HG02678 (cell line): ENCODE results near the gene ARL2.
A peak's percentile ranks its signal among the peaks of the same experiment; 100 is the strongest.
"Not testable (repeated sequence)": the region's sequence is repeated elsewhere in the genome, so short reads cannot be mapped to it uniquely, and the experiment has no call there.

ENCODE experiments used
- ATAC-seq: cut with Tn5 transposase; IDR thresholded peaks from one replicate; pipeline ENCODE4 v1.9.1; 2021; ENCODE audit warnings: mild to moderate bottlenecking, moderate library complexity; ENCODE audit not compliant: unreplicated experiment

ARL2 gene

DNA sequence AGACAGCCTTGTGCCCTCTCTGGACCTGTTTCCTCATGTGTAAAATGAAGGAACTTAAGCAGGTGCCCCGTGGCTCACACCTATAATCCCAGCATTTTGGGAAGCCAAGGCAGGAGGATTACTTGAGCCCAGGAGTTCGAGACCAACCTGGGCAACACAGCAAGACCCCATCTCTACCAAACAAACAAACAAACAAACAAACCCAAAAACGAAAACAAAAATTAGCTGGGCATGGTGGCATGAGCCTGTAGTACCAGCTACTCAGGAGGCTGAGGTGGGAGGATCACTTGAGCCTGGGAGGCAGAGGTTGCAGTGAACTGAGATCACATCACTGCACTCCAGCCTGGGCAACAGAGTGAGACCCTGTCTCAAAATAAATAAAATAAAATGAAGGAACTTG is 10.0 kb upstream of the ARL2 start:
- not testable (repeated sequence) for ATAC-seq

DNA sequence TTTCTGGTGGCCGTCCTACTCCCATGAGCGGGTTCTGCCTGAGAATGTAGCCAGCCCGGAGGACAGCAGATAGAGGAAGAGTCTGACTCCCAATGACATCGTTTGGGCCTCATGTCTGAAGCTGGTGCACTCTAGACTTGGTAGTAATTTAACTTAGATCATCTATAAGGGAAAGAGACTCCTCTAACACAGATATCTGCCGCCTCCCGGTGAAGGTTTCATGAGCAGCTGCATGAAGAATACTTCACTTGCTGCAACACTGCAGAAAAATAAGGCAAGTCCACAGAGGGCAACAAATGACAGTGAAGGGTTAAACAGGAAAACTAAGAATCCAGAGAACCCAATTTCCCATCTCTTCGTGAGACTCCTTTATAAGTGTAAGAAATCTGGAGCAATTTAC is 5.9 kb upstream of the ARL2 start:
- no peak for ATAC-seq

DNA sequence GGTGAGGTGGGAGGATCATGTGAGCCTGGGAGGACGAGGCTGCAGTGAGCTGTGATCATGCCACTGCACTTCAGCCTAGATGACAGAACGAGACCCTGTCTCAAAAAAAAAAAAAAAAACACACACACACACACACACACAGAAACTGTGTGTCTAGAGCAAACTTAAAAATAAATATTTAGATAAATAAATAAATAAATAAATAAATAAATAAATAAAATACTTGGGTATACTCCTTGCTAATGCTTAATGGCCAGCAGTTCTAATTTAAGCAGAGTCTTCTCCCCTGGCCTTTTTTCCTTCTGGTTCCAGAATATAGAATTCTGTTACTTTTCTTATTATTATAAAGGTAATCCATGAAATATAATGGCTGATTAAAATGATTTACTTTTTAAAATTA is 5.1 kb upstream of the ARL2 start:
- ATAC-seq: no peak

DNA sequence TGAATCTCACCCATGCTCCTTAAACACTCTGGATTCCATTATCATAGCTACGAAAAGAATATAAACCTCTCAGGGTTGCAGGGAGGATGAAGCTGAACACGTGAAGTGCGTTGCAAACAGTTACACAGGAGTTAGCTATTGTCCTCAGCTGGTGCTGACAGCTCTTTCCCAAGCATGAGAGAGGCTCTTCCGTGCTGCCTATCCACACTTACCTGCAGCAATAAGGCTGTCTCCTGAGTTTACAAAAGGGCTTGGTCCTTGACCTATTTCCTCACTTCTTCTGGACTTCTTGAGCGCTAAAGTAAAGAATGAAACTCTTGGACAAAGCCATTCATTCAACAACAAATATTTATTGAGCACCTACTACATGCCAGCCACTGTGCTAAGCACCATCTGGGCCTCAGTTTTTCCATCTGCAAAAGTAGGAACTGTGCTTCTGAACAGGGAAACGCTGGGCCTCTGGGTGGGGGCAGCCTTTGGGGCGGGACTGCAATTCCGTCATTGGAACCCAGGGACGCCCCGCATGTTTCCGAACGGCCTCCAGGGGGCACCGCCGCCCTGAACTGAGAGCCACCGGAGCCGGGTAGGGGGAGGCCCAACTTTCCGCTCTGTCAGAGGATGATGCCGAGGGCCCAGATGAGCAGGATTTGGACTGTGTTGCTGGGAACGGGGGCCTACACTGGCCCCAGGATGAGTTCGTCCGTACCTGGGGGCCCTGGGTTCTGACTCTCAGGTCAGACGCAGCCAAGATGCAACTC is 651 bp upstream of the ARL2 start:
- peak; percentile 70 for ATAC-seq

DNA sequence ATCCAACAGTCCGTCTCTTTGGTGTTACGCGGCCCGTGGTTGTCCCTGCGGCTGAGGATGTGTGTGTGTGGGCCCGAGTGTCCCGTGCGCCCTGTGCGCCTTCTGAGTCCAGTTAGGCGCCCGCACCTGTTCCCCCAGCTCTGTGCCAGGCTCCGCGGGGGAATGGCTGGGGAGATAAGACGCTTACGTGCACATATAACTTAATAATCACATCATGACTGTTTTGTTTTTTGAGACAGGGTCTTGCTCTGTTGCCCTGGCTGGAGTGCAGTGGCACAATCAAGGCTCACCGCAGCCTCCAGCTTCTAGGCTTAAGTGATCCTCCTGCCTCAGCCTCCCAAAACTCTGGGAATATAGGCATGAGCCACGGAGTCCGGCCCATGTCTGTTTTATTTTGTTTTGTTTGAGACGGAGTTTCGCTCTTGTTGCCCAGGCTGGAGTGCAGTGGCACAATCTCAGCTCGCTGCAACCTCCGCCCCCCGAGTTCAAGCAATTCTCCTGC is 817 bp downstream of the ARL2 start:
- ATAC-seq: no peak

DNA sequence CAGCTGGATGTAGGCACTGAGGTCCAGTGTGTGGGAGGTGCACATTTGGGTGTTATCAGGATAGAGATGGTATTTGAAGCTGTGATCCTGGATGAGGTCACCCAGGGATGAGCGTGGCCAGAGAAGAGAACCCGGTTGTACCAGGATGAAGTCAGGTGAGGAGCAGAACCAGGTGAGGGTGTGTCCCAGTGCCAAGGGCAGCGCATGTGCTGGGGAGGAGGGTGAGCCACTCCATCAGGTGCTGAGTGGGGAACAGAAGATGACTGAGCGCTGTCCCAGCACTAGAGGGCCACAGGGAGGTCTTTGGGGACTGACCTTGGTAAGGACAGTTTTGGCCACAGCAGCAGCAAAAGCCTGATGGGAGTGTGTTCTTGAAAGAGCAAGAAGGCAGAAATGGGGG is 2.7 kb downstream of the ARL2 start:
- no peak for ATAC-seq

DNA sequence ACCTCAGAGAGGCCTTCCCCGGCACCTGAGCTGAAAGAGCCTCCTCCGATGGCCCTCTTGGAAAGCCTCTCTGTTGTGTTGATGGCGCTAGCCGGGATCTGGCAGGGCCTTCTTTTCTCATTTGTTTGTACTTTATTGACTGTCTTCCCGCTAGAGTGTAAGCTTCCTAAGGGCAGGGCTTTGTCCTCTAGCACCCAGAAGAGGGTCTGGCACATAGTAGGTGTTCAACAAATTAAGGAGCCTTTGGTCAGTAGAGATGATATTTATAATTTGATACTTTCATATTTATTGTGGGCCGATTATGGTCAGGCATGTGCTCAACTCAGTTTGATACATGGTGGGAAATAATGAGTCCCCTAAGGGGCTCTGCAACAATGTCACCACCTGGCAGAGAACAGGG is 4.0 kb downstream of the ARL2 start:
- no peak for ATAC-seq

DNA sequence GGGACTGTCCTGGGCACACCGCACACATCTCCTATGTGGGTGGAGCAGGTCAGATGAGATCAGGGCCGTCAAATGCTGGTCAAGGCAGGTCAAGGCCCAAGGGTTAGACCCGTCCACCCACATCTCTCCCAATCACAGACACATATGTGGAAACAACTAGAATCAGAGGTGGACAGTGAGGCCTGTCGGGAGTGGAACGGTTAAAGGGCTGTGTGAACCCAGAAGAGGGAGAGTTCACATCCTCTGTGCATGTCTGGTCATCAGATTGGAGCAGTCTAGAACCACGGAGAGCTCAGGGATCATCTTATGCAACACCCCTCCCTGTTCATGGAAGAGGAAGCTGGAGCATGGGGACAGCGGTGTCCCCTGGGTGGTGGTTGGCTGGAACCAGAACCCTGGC is 5.9 kb downstream of the ARL2 start:
- ATAC-seq: no peak

DNA sequence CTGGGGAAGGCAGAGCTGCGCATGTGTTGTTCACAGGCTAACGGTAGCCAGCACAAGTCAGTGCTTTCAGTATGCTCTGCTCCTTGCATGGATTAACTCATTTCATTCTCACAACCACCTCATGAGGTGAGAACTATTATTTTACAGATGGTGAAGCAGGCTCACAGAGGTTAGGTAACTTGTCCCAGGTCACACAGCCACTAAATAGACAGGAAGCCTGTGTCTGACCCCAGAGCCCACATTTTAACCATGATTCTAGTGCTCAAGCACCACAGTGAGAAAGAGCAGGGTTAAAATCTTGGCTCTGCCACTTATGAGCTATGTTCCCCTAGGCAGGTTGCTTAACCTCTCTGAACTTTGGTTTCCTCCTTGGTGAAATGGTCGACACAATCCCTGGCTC is 7.0 kb downstream of the ARL2 start:
- no peak for ATAC-seq

DNA sequence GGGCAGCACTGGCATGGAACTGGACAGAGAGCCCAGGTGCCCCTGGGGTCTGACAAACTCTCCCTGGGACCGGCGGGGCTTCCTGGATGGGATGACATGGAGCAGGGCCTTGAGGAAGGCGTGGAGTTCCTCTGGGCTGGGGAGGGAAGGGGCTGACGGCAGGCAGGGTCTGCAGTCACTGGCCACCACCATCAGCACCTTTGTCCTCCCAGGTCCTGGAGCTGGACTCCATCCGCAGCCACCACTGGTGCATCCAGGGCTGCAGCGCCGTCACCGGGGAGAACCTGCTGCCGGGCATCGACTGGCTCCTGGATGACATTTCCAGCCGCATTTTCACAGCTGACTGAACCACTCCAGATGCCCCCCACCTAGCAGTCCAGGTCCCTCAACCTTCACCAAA is 7.5 kb downstream of the ARL2 start:
- ATAC-seq: no peak

DNA sequence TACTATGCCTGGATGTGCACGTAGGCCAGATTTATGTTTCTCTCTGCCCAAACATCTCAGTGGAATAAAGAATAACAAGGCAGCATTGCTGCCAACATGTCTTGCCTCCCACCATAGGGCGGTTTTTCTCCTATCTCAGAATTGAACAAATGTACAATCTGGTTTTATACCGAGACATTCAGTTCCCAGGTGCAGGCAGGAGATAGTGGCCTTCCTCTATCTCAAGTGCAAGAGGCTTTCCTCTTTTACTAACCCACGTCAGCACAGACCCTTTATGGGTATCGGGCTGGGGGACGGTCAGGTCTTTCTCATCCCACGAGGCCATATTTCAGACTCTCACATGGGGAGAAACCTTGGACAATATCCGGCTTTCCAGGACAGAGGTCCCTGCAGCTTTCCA is 9.5 kb downstream of the ARL2 start:
- not testable (repeated sequence) for ATAC-seq

DNA sequence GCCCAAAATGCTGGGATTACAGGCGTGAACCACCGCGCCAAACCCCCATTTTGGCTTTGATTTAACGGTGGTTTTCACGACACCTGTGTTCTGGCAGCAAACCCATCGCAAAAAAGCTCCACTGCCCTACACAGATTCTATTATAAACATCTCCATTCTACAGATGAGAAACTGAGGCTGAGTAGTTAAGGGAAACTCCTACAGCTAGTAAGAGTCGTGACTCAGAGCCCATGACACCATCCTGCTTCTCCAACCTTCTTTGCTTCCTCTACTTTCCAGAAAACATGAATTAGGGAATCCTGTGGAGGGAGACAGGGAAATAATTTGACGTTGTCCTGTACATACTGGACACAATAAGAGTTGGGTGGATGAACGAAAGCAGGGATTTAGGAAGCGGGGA is 12.8 kb downstream of the ARL2 start:
- no peak for ATAC-seq

DNA sequence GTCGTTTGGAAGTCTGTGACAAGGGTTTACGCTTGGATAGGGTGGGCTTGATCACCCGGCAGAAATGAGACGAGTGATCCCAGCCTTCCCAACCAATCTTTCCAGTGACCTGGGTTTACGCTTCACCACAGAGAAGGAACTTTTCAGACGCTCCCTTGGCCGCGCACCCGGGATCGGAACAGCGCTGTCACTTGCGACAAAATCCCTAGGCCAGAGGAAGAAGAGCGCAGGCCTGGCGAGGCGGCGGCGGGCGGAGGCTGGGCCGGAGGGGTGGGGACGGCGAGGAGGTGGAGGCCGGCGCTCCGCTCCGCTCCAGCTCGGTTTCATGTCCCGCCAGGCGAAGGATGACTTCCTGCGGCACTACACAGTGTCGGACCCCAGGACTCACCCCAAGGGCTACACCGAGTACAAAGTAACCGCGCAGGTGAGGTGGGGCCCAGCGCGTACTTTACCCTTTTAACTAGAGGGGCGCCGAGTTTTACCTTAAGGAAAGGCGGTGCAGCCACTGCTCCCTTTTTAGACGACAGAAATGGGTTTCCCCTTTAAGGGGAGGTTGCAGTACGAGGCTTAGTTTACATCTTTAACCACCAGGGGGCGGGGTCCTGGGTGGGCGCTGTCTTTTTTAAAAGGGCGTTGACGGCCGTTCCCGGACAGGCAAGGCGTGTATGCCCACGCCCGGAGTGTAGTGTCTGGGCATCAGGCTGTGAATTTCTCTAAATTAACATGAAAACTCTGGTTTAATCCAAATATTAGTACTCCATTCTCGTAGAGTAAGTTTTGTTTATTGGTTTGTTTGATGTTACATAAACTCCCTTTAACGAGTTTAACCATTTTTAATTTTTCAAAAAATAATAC is 13.5 kb downstream of the ARL2 start, which contains the start of gene SNX15:
TSS of gene SNX15 (plus strand) at position 227 of the 855 bp plus-strand sequence. CDS start at position 326, 99 bp downstream.
- peak; percentile 92 for ATAC-seq

DNA sequence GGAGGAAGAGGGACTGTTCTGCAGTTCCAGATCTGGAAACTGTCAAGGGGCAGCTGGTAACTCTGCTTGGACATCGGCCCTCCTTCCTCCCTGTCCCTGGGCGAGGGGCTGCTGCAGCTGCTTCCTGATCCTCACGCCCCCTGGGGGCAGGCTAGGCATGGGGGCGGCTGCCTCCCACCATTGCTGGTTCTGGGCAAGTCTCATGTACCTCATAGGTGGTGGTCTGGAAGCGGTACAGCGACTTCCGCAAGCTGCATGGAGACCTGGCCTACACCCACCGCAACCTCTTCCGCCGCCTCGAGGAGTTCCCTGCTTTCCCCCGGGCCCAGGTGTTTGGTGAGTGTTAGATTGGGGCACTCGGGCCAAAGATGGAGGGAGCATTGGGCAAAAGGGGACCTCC is 18.3 kb downstream of the ARL2 start:
- ATAC-seq: no peak

DNA sequence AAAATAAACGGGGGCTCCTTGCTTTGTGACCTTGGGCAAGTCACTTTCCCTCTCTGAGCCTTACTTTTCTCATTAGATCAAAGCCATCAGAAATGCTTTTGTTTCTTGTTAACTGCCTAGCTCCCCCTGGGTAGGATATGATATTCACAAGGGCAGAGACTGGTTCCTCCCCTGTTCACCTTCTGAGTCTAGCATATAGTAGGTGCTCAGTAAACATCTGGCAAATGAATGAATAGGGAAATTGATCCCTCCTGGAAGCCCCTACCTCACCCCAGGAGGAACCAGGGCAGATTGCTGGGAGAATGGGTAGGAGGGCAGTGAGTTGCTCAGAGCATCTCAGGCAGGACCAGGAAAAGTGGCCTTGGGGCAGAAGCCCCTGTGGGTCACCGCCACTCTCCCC is 20.5 kb downstream of the ARL2 start:
- no peak for ATAC-seq

DNA sequence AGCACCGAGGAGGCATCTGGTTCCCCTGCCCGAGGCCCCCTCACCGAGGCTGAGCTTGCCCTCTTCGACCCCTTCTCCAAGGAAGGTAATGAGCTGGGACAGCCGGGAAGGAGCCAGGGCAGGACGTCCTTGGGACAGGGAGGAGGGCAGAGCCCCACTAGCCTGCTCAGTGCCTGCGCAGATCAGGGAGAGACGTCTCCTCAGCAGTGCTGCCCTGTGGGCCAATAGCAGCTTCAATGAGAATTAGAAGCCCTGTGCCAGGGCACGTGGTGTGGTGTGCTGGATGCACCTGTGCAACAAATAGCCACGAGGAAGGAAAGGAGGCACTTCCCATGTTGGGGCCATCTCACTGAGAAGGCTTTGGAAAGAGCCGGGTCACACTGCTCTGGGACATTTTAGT is 21.6 kb downstream of the ARL2 start:
- ATAC-seq: no peak

DNA sequence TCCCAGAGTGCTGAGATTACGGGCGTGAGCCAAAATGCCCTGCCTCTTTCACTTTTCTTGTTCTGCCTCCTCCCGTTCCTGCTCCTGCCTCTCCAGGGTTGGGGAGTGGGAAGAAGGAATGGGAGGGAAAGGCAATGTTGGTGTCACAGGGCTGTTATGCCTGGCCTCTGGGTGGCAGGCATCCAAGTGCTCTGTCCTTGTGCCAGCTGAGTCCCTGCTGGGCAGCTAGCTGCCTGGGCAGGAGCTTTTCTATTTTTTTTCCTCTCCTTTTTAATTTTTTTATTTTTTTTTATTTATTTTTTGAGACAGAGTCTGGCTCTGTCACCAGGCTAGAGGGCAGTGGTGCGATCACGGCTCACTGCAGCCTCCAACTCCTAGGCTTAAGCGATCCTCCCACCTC is 23.0 kb downstream of the ARL2 start:
- ATAC-seq: no peak

DNA sequence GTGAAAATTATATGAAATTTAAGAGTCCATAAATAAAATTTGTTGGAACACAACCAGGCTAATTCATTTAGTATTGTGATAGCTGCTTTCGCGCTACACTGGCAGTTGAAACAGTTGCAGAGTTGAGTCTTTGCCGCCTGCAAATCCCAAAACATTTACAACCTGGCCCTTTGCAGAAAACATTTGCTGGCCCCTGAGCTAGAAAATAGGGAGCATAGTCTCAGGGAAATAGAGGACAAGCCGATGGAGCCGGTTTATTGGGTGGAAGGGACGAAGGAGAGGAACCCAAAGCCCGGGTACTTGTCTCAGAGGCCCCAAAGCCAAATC is 26.5 kb downstream of the ARL2 start:
- no peak for ATAC-seq

DNA sequence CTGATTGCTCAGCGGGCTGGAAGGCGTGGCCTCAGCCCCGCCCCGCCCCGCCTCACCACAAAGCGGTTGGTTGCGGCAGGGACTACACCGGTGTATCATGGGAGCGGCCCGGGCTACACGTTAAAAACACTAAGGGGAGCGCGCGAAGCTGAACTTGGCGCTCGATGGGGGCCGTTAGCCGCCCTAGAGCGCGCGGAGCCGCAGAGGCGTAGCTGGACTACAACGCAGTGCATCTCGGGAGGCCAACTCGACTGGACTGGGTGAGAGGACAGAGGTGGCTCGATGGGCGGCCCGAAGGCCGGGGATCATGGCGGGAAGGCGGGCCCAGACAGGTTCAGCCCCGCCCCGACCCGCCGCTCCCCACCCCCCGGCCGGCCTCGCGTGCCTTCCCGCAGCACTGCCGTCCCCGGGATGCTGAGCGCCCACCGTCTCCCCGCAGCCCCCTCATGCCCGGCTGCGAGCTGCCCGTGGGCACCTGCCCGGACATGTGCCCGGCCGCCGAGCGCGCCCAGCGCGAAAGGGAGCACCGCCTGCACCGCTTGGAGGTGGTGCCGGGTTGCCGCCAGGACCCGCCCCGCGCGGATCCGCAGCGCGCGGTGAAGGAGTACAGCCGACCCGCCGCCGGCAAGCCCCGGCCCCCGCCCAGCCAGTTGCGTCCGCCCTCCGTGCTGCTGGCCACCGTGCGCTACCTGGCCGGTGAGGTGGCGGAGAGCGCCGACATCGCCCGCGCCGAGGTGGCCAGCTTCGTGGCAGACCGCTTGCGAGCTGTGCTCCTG is 27.1 kb downstream of the ARL2 start, which contains the start of gene SAC3D1:
TSS of gene SAC3D1 (plus strand) at position 364 of the 776 bp plus-strand sequence. CDS start at position 447, 83 bp downstream.
- peak; percentile 89 for ATAC-seq

DNA sequence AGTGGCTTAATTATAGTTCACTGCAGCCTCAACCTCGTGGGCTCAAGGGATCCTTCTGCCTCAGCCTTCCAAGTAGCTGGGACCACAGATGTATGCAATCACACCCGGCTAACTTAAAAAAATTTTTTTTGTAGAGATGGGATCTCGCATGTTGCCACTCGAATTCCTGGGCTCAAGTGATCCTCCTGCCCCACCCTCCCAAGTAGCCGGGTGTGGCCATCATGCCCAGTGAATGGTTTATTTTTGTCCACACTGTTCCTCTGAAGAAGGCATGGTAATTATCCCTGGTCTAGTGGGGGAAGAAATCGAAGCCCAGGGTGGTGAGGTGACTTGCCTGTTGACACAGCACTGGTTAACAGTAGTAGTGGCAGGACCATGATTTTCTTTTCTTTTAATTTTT is 28.9 kb downstream of the ARL2 start:
- no peak for ATAC-seq

DNA sequence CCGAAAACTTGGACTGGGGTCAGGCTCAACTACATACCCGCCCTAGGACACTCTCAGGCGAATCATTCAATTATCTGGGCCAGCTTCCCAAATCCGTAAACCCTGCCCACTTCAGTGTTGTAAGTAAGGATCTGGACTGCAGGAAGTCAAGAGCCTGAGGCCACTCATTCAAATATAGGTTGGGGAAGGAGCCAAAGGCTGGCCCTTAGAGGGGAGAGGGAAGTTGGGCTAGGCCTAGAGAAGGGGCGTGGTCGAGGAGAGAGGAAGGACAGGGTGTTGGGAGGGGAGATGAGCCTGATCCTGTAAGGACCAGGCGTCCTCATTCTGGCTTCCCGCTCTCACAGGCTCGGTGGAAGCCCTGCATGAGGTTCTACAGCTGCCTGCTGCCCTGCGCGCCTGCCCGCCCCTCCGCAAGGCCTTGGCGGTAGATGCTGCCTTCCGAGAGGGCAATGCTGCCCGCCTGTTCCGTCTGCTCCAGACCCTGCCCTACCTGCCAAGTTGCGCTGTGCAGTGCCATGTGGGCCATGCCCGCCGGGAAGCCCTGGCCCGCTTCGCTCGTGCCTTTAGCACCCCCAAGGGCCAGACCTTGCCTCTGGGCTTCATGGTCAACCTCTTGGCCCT is 30.0 kb downstream of the ARL2 start:
- ATAC-seq: no peak
